ENCODE data around the gene PARD3B.

DNA sequence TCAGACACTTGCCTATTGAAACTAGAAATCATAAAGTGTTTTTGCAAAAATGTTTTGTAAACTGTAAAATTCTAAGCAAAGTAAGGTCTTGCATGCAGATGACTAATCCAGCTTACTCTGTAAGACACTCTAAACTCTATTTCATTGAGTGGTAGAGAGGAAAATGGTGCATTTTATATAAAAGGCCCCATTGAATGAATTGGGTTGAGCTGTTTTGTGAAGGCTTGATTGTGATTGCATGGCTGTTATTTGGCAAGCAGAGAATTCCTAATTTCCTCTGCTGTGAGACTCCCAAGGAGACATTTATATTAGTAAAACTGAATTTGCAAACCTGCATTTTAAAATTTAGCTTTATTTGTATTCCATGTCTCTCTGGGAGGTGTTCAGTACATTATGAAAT is 234.5 kb downstream of the PARD3B start:
- TF ChIP-seq BCL11A (IDR thresholded peaks at IDR 0.05; ENCODE audit: low read depth, low read length): no peak
- TF ChIP-seq EP300 (IDR thresholded peaks at IDR 0.05; ENCODE audit: borderline replicate concordance in 1 of 2, control insufficient read depth in 1 of 2, low read depth in 2 of 2, low read length in 2 of 2): no peak
- TF ChIP-seq, protein P1, sequence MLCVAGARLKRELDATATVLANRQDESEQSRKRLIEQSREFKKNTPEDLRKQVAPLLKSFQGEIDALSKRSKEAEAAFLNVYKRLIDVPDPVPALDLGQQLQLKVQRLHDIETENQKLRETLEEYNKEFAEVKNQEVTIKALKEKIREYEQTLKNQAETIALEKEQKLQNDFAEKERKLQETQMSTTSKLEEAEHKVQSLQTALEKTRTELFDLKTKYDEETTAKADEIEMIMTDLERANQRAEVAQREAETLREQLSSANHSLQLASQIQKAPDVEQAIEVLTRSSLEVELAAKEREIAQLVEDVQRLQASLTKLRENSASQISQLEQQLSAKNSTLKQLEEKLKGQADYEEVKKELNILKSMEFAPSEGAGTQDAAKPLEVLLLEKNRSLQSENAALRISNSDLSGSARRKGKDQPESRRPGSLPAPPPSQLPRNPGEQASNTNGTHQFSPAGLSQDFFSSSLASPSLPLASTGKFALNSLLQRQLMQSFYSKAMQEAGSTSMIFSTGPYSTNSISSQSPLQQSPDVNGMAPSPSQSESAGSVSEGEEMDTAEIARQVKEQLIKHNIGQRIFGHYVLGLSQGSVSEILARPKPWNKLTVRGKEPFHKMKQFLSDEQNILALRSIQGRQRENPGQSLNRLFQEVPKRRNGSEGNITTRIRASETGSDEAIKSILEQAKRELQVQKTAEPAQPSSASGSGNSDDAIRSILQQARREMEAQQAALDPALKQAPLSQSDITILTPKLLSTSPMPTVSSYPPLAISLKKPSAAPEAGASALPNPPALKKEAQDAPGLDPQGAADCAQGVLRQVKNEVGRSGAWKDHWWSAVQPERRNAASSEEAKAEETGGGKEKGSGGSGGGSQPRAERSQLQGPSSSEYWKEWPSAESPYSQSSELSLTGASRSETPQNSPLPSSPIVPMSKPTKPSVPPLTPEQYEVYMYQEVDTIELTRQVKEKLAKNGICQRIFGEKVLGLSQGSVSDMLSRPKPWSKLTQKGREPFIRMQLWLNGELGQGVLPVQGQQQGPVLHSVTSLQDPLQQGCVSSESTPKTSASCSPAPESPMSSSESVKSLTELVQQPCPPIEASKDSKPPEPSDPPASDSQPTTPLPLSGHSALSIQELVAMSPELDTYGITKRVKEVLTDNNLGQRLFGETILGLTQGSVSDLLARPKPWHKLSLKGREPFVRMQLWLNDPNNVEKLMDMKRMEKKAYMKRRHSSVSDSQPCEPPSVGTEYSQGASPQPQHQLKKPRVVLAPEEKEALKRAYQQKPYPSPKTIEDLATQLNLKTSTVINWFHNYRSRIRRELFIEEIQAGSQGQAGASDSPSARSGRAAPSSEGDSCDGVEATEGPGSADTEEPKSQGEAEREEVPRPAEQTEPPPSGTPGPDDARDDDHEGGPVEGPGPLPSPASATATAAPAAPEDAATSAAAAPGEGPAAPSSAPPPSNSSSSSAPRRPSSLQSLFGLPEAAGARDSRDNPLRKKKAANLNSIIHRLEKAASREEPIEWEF (IDR thresholded peaks at IDR 0.05; ENCODE audit: insufficient replicate concordance, low read depth, low read length): no peak
- TF ChIP-seq, protein P2, sequence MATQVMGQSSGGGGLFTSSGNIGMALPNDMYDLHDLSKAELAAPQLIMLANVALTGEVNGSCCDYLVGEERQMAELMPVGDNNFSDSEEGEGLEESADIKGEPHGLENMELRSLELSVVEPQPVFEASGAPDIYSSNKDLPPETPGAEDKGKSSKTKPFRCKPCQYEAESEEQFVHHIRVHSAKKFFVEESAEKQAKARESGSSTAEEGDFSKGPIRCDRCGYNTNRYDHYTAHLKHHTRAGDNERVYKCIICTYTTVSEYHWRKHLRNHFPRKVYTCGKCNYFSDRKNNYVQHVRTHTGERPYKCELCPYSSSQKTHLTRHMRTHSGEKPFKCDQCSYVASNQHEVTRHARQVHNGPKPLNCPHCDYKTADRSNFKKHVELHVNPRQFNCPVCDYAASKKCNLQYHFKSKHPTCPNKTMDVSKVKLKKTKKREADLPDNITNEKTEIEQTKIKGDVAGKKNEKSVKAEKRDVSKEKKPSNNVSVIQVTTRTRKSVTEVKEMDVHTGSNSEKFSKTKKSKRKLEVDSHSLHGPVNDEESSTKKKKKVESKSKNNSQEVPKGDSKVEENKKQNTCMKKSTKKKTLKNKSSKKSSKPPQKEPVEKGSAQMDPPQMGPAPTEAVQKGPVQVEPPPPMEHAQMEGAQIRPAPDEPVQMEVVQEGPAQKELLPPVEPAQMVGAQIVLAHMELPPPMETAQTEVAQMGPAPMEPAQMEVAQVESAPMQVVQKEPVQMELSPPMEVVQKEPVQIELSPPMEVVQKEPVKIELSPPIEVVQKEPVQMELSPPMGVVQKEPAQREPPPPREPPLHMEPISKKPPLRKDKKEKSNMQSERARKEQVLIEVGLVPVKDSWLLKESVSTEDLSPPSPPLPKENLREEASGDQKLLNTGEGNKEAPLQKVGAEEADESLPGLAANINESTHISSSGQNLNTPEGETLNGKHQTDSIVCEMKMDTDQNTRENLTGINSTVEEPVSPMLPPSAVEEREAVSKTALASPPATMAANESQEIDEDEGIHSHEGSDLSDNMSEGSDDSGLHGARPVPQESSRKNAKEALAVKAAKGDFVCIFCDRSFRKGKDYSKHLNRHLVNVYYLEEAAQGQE (IDR thresholded peaks at IDR 0.05; ENCODE audit: low read depth, low read length): no peak
- TF ChIP-seq, protein P3, sequence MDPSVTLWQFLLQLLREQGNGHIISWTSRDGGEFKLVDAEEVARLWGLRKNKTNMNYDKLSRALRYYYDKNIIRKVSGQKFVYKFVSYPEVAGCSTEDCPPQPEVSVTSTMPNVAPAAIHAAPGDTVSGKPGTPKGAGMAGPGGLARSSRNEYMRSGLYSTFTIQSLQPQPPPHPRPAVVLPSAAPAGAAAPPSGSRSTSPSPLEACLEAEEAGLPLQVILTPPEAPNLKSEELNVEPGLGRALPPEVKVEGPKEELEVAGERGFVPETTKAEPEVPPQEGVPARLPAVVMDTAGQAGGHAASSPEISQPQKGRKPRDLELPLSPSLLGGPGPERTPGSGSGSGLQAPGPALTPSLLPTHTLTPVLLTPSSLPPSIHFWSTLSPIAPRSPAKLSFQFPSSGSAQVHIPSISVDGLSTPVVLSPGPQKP (IDR thresholded peaks at IDR 0.05; ENCODE audit: low read depth, low read length): no peak
- TF ChIP-seq, protein P4, sequence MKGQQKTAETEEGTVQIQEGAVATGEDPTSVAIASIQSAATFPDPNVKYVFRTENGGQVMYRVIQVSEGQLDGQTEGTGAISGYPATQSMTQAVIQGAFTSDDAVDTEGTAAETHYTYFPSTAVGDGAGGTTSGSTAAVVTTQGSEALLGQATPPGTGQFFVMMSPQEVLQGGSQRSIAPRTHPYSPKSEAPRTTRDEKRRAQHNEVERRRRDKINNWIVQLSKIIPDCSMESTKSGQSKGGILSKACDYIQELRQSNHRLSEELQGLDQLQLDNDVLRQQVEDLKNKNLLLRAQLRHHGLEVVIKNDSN (IDR thresholded peaks at IDR 0.05; ENCODE audit: borderline replicate concordance, extremely low read length, insufficient read depth, low read depth, low read length): no peak
- TF ChIP-seq, protein P5, sequence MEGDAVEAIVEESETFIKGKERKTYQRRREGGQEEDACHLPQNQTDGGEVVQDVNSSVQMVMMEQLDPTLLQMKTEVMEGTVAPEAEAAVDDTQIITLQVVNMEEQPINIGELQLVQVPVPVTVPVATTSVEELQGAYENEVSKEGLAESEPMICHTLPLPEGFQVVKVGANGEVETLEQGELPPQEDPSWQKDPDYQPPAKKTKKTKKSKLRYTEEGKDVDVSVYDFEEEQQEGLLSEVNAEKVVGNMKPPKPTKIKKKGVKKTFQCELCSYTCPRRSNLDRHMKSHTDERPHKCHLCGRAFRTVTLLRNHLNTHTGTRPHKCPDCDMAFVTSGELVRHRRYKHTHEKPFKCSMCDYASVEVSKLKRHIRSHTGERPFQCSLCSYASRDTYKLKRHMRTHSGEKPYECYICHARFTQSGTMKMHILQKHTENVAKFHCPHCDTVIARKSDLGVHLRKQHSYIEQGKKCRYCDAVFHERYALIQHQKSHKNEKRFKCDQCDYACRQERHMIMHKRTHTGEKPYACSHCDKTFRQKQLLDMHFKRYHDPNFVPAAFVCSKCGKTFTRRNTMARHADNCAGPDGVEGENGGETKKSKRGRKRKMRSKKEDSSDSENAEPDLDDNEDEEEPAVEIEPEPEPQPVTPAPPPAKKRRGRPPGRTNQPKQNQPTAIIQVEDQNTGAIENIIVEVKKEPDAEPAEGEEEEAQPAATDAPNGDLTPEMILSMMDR (IDR thresholded peaks at IDR 0.05 in 2 of 3, conservative IDR thresholded peaks at IDR 0.05 in 1 of 3; ENCODE audit: control insufficient read depth in 2 of 3, extremely low read depth in 1 of 3, insufficient read depth in 1 of 3, low read depth in 3 of 3, low read length in 3 of 3): no peak
- TF ChIP-seq CEBPB (IDR thresholded peaks at IDR 0.05; ENCODE audit: borderline replicate concordance in 1 of 2, low read depth in 2 of 2, low read length in 2 of 2): no peak
- TF ChIP-seq PML (IDR thresholded peaks at IDR 0.05; ENCODE audit: low read length): no peak
